HG03442 (cell line): Measurements from ENCODE around the gene CDH13.

Source experiments
- ATAC-seq: cut with Tn5 transposase; IDR thresholded peaks from one replicate; pipeline ENCODE4 v1.9.1; 2021; ENCODE audit warnings: mild to moderate bottlenecking, moderate library complexity; ENCODE audit not compliant: unreplicated experiment

The CDH13 gene

GRCh38 chr16:83269048-83269447 is 642.3 kb downstream of the CDH13 start:
- no peak for ATAC-seq

GRCh38 chr16:83269541-83269940 is 642.8 kb downstream of the CDH13 start:
- ATAC-seq = no peak

GRCh38 chr16:83270061-83270460 is 643.3 kb downstream of the CDH13 start:
- ATAC-seq = no peak

GRCh38 chr16:83270640-83271039 is 643.9 kb downstream of the CDH13 start:
- ATAC-seq = no peak

GRCh38 chr16:83271123-83271522 is 644.4 kb downstream of the CDH13 start:
- no peak for ATAC-seq

- ATAC-seq = no peak
These were observed 645.3 kb downstream of the CDH13 start for GRCh38 chr16:83271970-83272575.

- no peak for ATAC-seq
These were observed 646.1 kb downstream of the CDH13 start for GRCh38 chr16:83272843-83273242.

GRCh38 chr16:83273504-83274173 is 646.9 kb downstream of the CDH13 start:
- ATAC-seq = no peak

GRCh38 chr16:83279251-83279650 is 652.5 kb downstream of the CDH13 start:
- ATAC-seq = no peak

- ATAC-seq = no peak
These were observed 659.2 kb downstream of the CDH13 start for GRCh38 chr16:83285921-83286320.

- no peak for ATAC-seq
These were observed 669.7 kb downstream of the CDH13 start for GRCh38 chr16:83296505-83296904.

GRCh38 chr16:83298541-83298940 is 671.8 kb downstream of the CDH13 start:
- no peak for ATAC-seq

GRCh38 chr16:83300326-83300725 is 673.6 kb downstream of the CDH13 start:
- no peak for ATAC-seq

- no peak for ATAC-seq
These were observed 675.2 kb downstream of the CDH13 start for GRCh38 chr16:83301971-83302370.

GRCh38 chr16:83302853-83303252 is 676.1 kb downstream of the CDH13 start:
- no peak for ATAC-seq

- ATAC-seq = no peak
These were observed 678.3 kb downstream of the CDH13 start for GRCh38 chr16:83305092-83305491.

GRCh38 chr16:83306961-83307593 is 680.3 kb downstream of the CDH13 start:
- ATAC-seq = no peak

GRCh38 chr16:83307594-83307992 is 680.8 kb downstream of the CDH13 start:
- no peak for ATAC-seq

GRCh38 chr16:83308414-83308813 is 681.6 kb downstream of the CDH13 start:
- ATAC-seq = no peak

GRCh38 chr16:83310816-83311215 is 684.0 kb downstream of the CDH13 start:
- ATAC-seq = no peak

- no peak for ATAC-seq
These were observed 685.4 kb downstream of the CDH13 start for GRCh38 chr16:83312015-83312717.
